Measurements from ENCODE around the gene SLC4A11. TPM values are rescaled to one million over a fixed set of nuclear protein-coding genes. Genes with fewer than 3 reads are reported as not detected.

Gene SLC4A11
- total and polyA plus RNA-seq, 2 donors (not counting 1 experiment from before 2014, with no cell fraction given) = 0.56 to 1.7 TPM

DNA sequence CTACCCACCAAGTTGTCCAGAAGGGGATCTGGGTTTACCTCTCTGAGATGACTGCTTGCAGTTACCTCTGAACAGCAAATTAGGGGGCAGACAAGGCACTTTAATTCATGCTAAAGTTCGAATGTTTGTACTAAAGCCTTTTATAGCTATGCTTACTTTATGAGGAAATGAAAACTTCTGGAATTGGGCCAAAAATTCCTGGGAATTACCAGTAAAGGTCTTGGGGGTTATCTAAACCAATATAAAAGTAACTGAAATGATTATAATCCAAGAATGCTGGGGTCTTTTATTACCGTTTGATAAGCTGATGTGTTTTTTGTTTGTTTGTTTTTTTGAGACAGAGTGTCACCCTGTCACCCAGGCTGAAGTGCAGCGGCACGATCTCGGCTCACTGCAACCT lies 57.7 kb downstream of the SLC4A11 start:
- Histone ChIP-seq H3K36me3 (ENCODE audit: control insufficient read depth, insufficient read depth, low read length) (no peaks in the 10 kb centered on the region), H3K79me2 (ENCODE audit: control insufficient read depth, insufficient read depth, low read length) (no peaks in the 10 kb centered on the region), H3K4me1 (ENCODE audit: control insufficient read depth, extremely low read depth, insufficient read depth, low read length) (no peaks in the 10 kb centered on the region), H3K4me2 (ENCODE audit: extremely low read depth, insufficient read depth, low read length) (no peak overlapping the region), H3K4me3 (replicated peaks in 1 of 4; ENCODE audit: control extremely low read depth in 1 of 4, insufficient read depth in 1 of 4, low read depth in 3 of 4, low read length in 4 of 4) (no peak overlapping the region), H3K27ac (ENCODE audit: insufficient read depth, low read length) (no peak overlapping the region), H4K20me1 (ENCODE audit: control insufficient read depth, extremely low read depth, insufficient read depth, low read length) (no peaks in the 10 kb centered on the region), H2AFZ (ENCODE audit: low read length) (no peak overlapping the region), H3K9me3 (ENCODE audit: control insufficient read depth, insufficient read depth, low read depth, low read length) (no peaks in the 10 kb centered on the region), H3K27me3 (ENCODE audit: control insufficient read depth, insufficient read depth, low read length) (no peaks in the 10 kb centered on the region), H3K9ac (ENCODE audit: insufficient read depth, low read length) (no peak overlapping the region)
- DNase-seq (ENCODE audit: low read depth in 2 of 2) = no peak
- no peak for TF ChIP-seq EZH2 (IDR thresholded peaks at IDR 0.05; ENCODE audit: low read length, missing control alignments)
- no peak for TF ChIP-seq CTCF (conservative IDR thresholded peaks at IDR 0.05 in 1 of 2, IDR thresholded peaks at IDR 0.05 in 1 of 2; ENCODE audit: low read depth in 1 of 2, low read length in 2 of 2)

- Histone ChIP-seq H3K79me2 (ENCODE audit: control insufficient read depth, insufficient read depth, low read length) (no peaks in the 10 kb centered on the region), H3K9me3 (ENCODE audit: control insufficient read depth, insufficient read depth, low read depth, low read length) (no peaks in the 10 kb centered on the region), H3K27me3 (ENCODE audit: control insufficient read depth, insufficient read depth, low read length) (no peaks in the 10 kb centered on the region), H3K27ac (ENCODE audit: insufficient read depth, low read length) (no peak overlapping the region), H3K36me3 (ENCODE audit: control insufficient read depth, insufficient read depth, low read length) (no peaks in the 10 kb centered on the region), H2AFZ (ENCODE audit: low read length) (no peak overlapping the region), H4K20me1 (ENCODE audit: control insufficient read depth, extremely low read depth, insufficient read depth, low read length) (no peaks in the 10 kb centered on the region), H3K9ac (ENCODE audit: insufficient read depth, low read length) (no peak overlapping the region), H3K4me2 (ENCODE audit: extremely low read depth, insufficient read depth, low read length) (no peak overlapping the region), H3K4me1 (ENCODE audit: control insufficient read depth, extremely low read depth, insufficient read depth, low read length) (no peaks in the 10 kb centered on the region), H3K4me3 (replicated peaks in 1 of 4; ENCODE audit: control extremely low read depth in 1 of 4, insufficient read depth in 1 of 4, low read depth in 3 of 4, low read length in 4 of 4) (no peak overlapping the region)
- no peak for DNase-seq (ENCODE audit: low read depth in 2 of 2)
- TF ChIP-seq EZH2 (IDR thresholded peaks at IDR 0.05; ENCODE audit: low read length, missing control alignments) (no peak), CTCF (conservative IDR thresholded peaks at IDR 0.05 in 1 of 2, IDR thresholded peaks at IDR 0.05 in 1 of 2; ENCODE audit: low read depth in 1 of 2, low read length in 2 of 2) (no peak)
These were observed 58.7 kb downstream of the SLC4A11 start for GRCh38 chr20:3180319-3180718.

DNA sequence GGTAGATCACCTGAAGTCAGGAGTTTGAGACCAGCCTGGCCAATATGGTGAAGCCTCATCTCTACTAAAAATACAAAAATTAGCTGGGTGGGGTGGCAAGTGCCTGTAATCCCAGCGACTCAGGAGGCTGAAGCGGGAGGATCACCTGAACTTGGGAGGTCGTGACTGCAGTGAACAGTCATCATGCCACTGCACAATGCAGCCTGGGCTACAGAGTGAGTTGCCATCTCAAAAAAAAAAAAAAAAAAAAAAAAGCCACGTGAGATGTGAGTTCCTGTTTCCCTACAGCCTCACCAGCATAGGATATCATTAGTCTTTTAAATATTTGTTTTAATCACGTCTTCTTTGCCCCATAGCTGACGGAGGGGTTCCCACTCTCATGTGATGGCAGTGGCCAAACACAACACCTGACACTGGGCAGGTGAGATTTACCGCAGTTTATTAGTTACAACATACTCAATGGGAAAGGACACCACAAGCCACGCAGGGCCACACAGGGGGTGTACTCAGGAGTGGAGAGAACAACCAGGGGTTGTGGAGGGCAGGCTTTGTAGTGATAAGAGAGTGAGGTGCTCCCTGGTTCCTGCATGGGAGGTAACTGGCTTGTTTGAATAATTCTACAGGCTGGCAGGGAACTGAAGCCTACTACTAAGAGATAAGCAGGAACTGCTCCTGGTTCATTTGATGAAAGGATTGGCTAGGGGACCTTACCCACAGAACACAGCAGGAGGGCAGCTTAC lies 61.1 kb downstream of the SLC4A11 start:
- H3K27ac ChIP-seq (ENCODE audit: insufficient read depth, low read length) = no peak overlapping the region
- H3K4me3 ChIP-seq (replicated peaks in 1 of 4; ENCODE audit: control extremely low read depth in 1 of 4, insufficient read depth in 1 of 4, low read depth in 3 of 4, low read length in 4 of 4) = no peak overlapping the region
- DNase-seq (ENCODE audit: low read depth in 2 of 2) = no peak
- H3K9me3 ChIP-seq (ENCODE audit: control insufficient read depth, insufficient read depth, low read depth, low read length) = no peaks in the 10 kb centered on the region
- H2AFZ ChIP-seq (ENCODE audit: low read length) = no peak overlapping the region
- no peaks in the 10 kb centered on the region for H3K79me2 ChIP-seq (ENCODE audit: control insufficient read depth, insufficient read depth, low read length)
- no peaks in the 10 kb centered on the region for H3K27me3 ChIP-seq (ENCODE audit: control insufficient read depth, insufficient read depth, low read length)
- H4K20me1 ChIP-seq (ENCODE audit: control insufficient read depth, extremely low read depth, insufficient read depth, low read length) = no peaks in the 10 kb centered on the region
- H3K36me3 ChIP-seq (ENCODE audit: control insufficient read depth, insufficient read depth, low read length) = no peaks in the 10 kb centered on the region
- no peak overlapping the region for H3K4me2 ChIP-seq (ENCODE audit: extremely low read depth, insufficient read depth, low read length)
- peaks cover 3% of the 10 kb centered on the region for H3K4me1 ChIP-seq (ENCODE audit: control insufficient read depth, extremely low read depth, insufficient read depth, low read length)
- no peak overlapping the region for H3K9ac ChIP-seq (ENCODE audit: insufficient read depth, low read length)
- no peak for TF ChIP-seq EZH2 (IDR thresholded peaks at IDR 0.05; ENCODE audit: low read length, missing control alignments)
- no peak for TF ChIP-seq CTCF (conservative IDR thresholded peaks at IDR 0.05 in 1 of 2, IDR thresholded peaks at IDR 0.05 in 1 of 2; ENCODE audit: low read depth in 1 of 2, low read length in 2 of 2)

Other genes with a start within 250 kb of the SLC4A11 start
- gene GNRH2, start 195.6 kb downstream of the SLC4A11 start, total RNA-seq = not detected in 2 replicates
- not detected in 2 replicates for gene GNRH2, start 195.6 kb downstream of the SLC4A11 start, polyA plus RNA-seq
- gene MRPS26, start 193.1 kb downstream of the SLC4A11 start, total RNA-seq = 37.0 and 42.6 TPM in 2 replicates
- 16.1 and 19.2 TPM in 2 replicates for gene MRPS26, start 193.1 kb downstream of the SLC4A11 start, polyA plus RNA-seq
- not detected in 2 replicates for gene OXT, start 167.6 kb downstream of the SLC4A11 start, total RNA-seq
- gene OXT, start 167.6 kb downstream of the SLC4A11 start, polyA plus RNA-seq = not detected in 2 replicates
- not detected in 2 replicates for gene AVP, start 154.5 kb downstream of the SLC4A11 start, total RNA-seq
- not detected in 2 replicates for gene AVP, start 154.5 kb downstream of the SLC4A11 start, polyA plus RNA-seq
- 9.6 and 10.8 TPM in 2 replicates for gene FASTKD5, start 79.3 kb downstream of the SLC4A11 start, total RNA-seq
- 11.9 and 12.8 TPM in 2 replicates for gene FASTKD5, start 79.3 kb downstream of the SLC4A11 start, polyA plus RNA-seq
- gene UBOX5, start 79.3 kb downstream of the SLC4A11 start, total RNA-seq = 2.1 and 3.3 TPM in 2 replicates
- gene UBOX5, start 79.3 kb downstream of the SLC4A11 start, polyA plus RNA-seq = 3.6 and 3.9 TPM in 2 replicates
- 3.3 and 6.1 TPM in 2 replicates for gene LZTS3, start 65.6 kb downstream of the SLC4A11 start, total RNA-seq
- 2.4 and 2.6 TPM in 2 replicates for gene LZTS3, start 65.6 kb downstream of the SLC4A11 start, polyA plus RNA-seq
- 32.9 and 35.5 TPM in 2 replicates for gene DDRGK1, start 34.5 kb downstream of the SLC4A11 start, total RNA-seq
- 37.5 and 42.4 TPM in 2 replicates for gene DDRGK1, start 34.5 kb downstream of the SLC4A11 start, polyA plus RNA-seq
- gene ITPA, start 29.7 kb downstream of the SLC4A11 start, total RNA-seq = 15.9 and 21.3 TPM in 2 replicates
- gene ITPA, start 29.7 kb downstream of the SLC4A11 start, polyA plus RNA-seq = 32.2 and 37.8 TPM in 2 replicates
- gene DNAAF9, start 168.5 kb upstream of the SLC4A11 start, total RNA-seq = 11.8 and 19.2 TPM in 2 replicates
- gene DNAAF9, start 168.5 kb upstream of the SLC4A11 start, polyA plus RNA-seq = 10.6 and 11.7 TPM in 2 replicates
- 24.1 and 30.6 TPM in 2 replicates for gene ATRN, start 231.8 kb upstream of the SLC4A11 start, total RNA-seq
- 40.9 and 48.8 TPM in 2 replicates for gene ATRN, start 231.8 kb upstream of the SLC4A11 start, polyA plus RNA-seq

Measured in fibroblast of lung (primary cell).